Activated naive CD8-positive, alpha-beta T cell treated with anti-CD3 and anti-CD28 coated beads, Interleukin-2, amount 50 U/mL, for 16 hours (primary cell): ENCODE results near the gene MET.
"Not testable (repeated sequence)": the region's sequence is repeated elsewhere in the genome, so short reads cannot be mapped to it uniquely, and the experiment has no call there.

ENCODE experiments used
- DNase-seq: peaks from one replicate; pipeline ENCODE4 v3.0.0-alpha.2; 2020; ENCODE audit warnings: low read depth, low spot score

MET gene

GRCh38 chr7:116751070-116751469 lies 79.1 kb downstream of the MET start:
- not testable (repeated sequence) for DNase-seq

GRCh38 chr7:116752305-116753074 lies 80.5 kb downstream of the MET start:
- no peak for DNase-seq

GRCh38 chr7:116753130-116753529 lies 81.1 kb downstream of the MET start:
- no peak for DNase-seq

GRCh38 chr7:116754186-116754585 lies 82.2 kb downstream of the MET start:
- DNase-seq, result no peak

- DNase-seq, result no peak
Observed at GRCh38 chr7:116757283-116757682, 85.3 kb downstream of the MET start.

- not testable (repeated sequence) for DNase-seq
Observed at GRCh38 chr7:116759642-116760041, 87.6 kb downstream of the MET start.

- DNase-seq, result no peak
Observed at GRCh38 chr7:116762971-116763370, 91.0 kb downstream of the MET start.

GRCh38 chr7:116763647-116764046 lies 91.7 kb downstream of the MET start:
- DNase-seq, result no peak

- DNase-seq, result no peak
Observed at GRCh38 chr7:116766881-116767280, 94.9 kb downstream of the MET start.

- no peak for DNase-seq
Observed at GRCh38 chr7:116769546-116769945, 97.5 kb downstream of the MET start.

- DNase-seq, result no peak
Observed at GRCh38 chr7:116770941-116771340, 98.9 kb downstream of the MET start.

- no peak for DNase-seq
Observed at GRCh38 chr7:116771640-116772039, 99.6 kb downstream of the MET start.

- DNase-seq, result no peak
Observed at GRCh38 chr7:116772423-116772863, 100.4 kb downstream of the MET start.

GRCh38 chr7:116772926-116773749 lies 101.1 kb downstream of the MET start:
- DNase-seq, result no peak

GRCh38 chr7:116776046-116776445 lies 104.0 kb downstream of the MET start:
- DNase-seq, result no peak

GRCh38 chr7:116776610-116777289 lies 104.8 kb downstream of the MET start:
- no peak for DNase-seq

- no peak for DNase-seq
Observed at GRCh38 chr7:116777651-116778281, 105.8 kb downstream of the MET start.

- no peak for DNase-seq
Observed at GRCh38 chr7:116779216-116779615, 107.2 kb downstream of the MET start.

GRCh38 chr7:116779931-116780330 lies 107.9 kb downstream of the MET start:
- no peak for DNase-seq

- DNase-seq, result no peak
Observed at GRCh38 chr7:116780521-116780920, 108.5 kb downstream of the MET start.

GRCh38 chr7:116780966-116781365 lies 109.0 kb downstream of the MET start:
- no peak for DNase-seq

- no peak for DNase-seq
Observed at GRCh38 chr7:116781584-116781983, 109.6 kb downstream of the MET start.
